ENCODE data around the gene APP.
"Not testable (repeated sequence)": the region's sequence is repeated elsewhere in the genome, so short reads cannot be mapped to it uniquely, and the experiment has no call there.

The APP gene

GRCh38 chr21:26041431-26042180 is 129.0 kb downstream of the APP start:
- no peaks in the 10 kb centered on the region for H3K9me3 Mint-ChIP-seq
- H3K36me3 Mint-ChIP-seq: peaks cover 2% of the 10 kb centered on the region
- no peaks in the 10 kb centered on the region for H3K27me3 Mint-ChIP-seq
- no peak overlapping the region for H3K4me3 Mint-ChIP-seq
- peaks cover 5% of the 10 kb centered on the region for H3K4me1 Mint-ChIP-seq
- CTCF ChIA-PET: interaction anchor here (1.5 kb wide), 1 partner anchor 10 kb away, joined by 4 read pairs; no protein-coding TSS in a partner anchor
- no peak overlapping the region for H3K27ac Mint-ChIP-seq
- DNase-seq: no peak

GRCh38 chr21:26036916-26037315 is 133.7 kb downstream of the APP start:
- CTCF ChIA-PET: no interaction called here

GRCh38 chr21:26032263-26032662 is 138.3 kb downstream of the APP start:
- Mint-ChIP-seq H3K9me3 (no peaks in the 10 kb centered on the region), H3K27ac (no peak overlapping the region), H3K36me3 (no peaks in the 10 kb centered on the region), H3K4me3 (no peak overlapping the region), H3K4me1 (peaks cover 18% of the 10 kb centered on the region), H3K27me3 (no peaks in the 10 kb centered on the region)
- DNase-seq: no peak
- CTCF ChIA-PET: interaction anchor here (1.4 kb wide), 1 partner anchor 12 kb away, joined by 4 read pairs; no protein-coding TSS in a partner anchor

More at GRCh38 chr21:26036916-26037315, 133.7 kb downstream of the APP start:
- no peak overlapping the region for H3K27ac Mint-ChIP-seq
- no peaks in the 10 kb centered on the region for H3K27me3 Mint-ChIP-seq
- no peaks in the 10 kb centered on the region for H3K36me3 Mint-ChIP-seq
- H3K9me3 Mint-ChIP-seq: no peaks in the 10 kb centered on the region
- H3K4me3 Mint-ChIP-seq: no peak overlapping the region
- DNase-seq: no peak
- H3K4me1 Mint-ChIP-seq: peaks cover 18% of the 10 kb centered on the region

- CTCF ChIA-PET: no interaction called here
- no peak for DNase-seq
These were observed 142.4 kb downstream of the APP start for GRCh38 chr21:26028183-26028582.

GRCh38 chr21:26027696-26028095 is 142.9 kb downstream of the APP start:
- CTCF ChIA-PET: no interaction called here
- Mint-ChIP-seq H3K4me3 (no peak overlapping the region), H3K4me1 (no peaks in the 10 kb centered on the region)

More at GRCh38 chr21:26028183-26028582, 142.4 kb downstream of the APP start:
- Mint-ChIP-seq H3K27me3 (no peaks in the 10 kb centered on the region), H3K4me3 (no peak overlapping the region), H3K27ac (no peak overlapping the region), H3K9me3 (no peaks in the 10 kb centered on the region), H3K4me1 (no peaks in the 10 kb centered on the region), H3K36me3 (no peaks in the 10 kb centered on the region)

GRCh38 chr21:26025536-26026512 is 144.7 kb downstream of the APP start:
- no peak for DNase-seq
- CTCF ChIA-PET: no interaction called here
- Mint-ChIP-seq H3K27ac (no peak overlapping the region), H3K27me3 (no peaks in the 10 kb centered on the region), H3K4me1 (no peaks in the 10 kb centered on the region), H3K36me3 (peaks cover 3% of the 10 kb centered on the region), H3K4me3 (no peak overlapping the region), H3K9me3 (no peaks in the 10 kb centered on the region)

More at GRCh38 chr21:26027696-26028095, 142.9 kb downstream of the APP start:
- H3K9me3 Mint-ChIP-seq: no peaks in the 10 kb centered on the region
- no peaks in the 10 kb centered on the region for H3K36me3 Mint-ChIP-seq
- no peaks in the 10 kb centered on the region for H3K27me3 Mint-ChIP-seq
- no peak overlapping the region for H3K27ac Mint-ChIP-seq
- DNase-seq: no peak

- not testable (repeated sequence) for H3K27ac Mint-ChIP-seq, H3K36me3 Mint-ChIP-seq
These were observed 147.2 kb downstream of the APP start for GRCh38 chr21:26023406-26023805.

GRCh38 chr21:26022598-26023337 is 147.8 kb downstream of the APP start:
- H3K27me3 Mint-ChIP-seq, H3K4me3 Mint-ChIP-seq, DNase-seq, H3K27ac Mint-ChIP-seq, CTCF ChIA-PET, H3K9me3 Mint-ChIP-seq, H3K4me1 Mint-ChIP-seq, H3K36me3 Mint-ChIP-seq: not testable (repeated sequence)

More at GRCh38 chr21:26023406-26023805, 147.2 kb downstream of the APP start:
- H3K27me3 Mint-ChIP-seq, H3K4me3 Mint-ChIP-seq, DNase-seq, H3K9me3 Mint-ChIP-seq, CTCF ChIA-PET, H3K4me1 Mint-ChIP-seq: not testable (repeated sequence)

GRCh38 chr21:26020510-26020909 is 150.1 kb downstream of the APP start:
- CTCF ChIA-PET: interaction anchor here (1.8 kb wide), 1 partner anchor 12 kb away, joined by 4 read pairs; no protein-coding TSS in a partner anchor
- no peaks in the 10 kb centered on the region for H3K9me3 Mint-ChIP-seq
- H3K4me3 Mint-ChIP-seq: no peak overlapping the region
- H3K4me1 Mint-ChIP-seq: no peaks in the 10 kb centered on the region
- H3K27ac Mint-ChIP-seq: no peak overlapping the region
- H3K27me3 Mint-ChIP-seq: no peaks in the 10 kb centered on the region
- peaks cover 3% of the 10 kb centered on the region for H3K36me3 Mint-ChIP-seq
- no peak for DNase-seq

GRCh38 chr21:26020081-26020480 is 150.5 kb downstream of the APP start:
- Mint-ChIP-seq H3K27ac (no peak overlapping the region), H3K27me3 (no peaks in the 10 kb centered on the region), H3K36me3 (peaks cover 3% of the 10 kb centered on the region), H3K4me3 (no peak overlapping the region), H3K4me1 (no peaks in the 10 kb centered on the region), H3K9me3 (no peaks in the 10 kb centered on the region)
- CTCF ChIA-PET: interaction anchor here (0.7 to 1.8 kb wide), 2 partner anchors 12 to 301 kb away, joined by 3 to 4 read pairs; no protein-coding TSS in a partner anchor
- no peak for DNase-seq

- Mint-ChIP-seq H3K27me3 (no peaks in the 10 kb centered on the region), H3K4me3 (no peak overlapping the region), H3K36me3 (peaks cover 3% of the 10 kb centered on the region), H3K27ac (no peak overlapping the region), H3K9me3 (no peaks in the 10 kb centered on the region), H3K4me1 (no peaks in the 10 kb centered on the region)
- CTCF ChIA-PET: interaction anchor here (1.8 kb wide), 1 partner anchor 13 kb away, joined by 4 read pairs; no protein-coding TSS in a partner anchor
- no peak for DNase-seq
These were observed 151.3 kb downstream of the APP start for GRCh38 chr21:26019236-26019635.

- Mint-ChIP-seq H3K27ac (no peak overlapping the region), H3K9me3 (no peaks in the 10 kb centered on the region)
These were observed 156.6 kb downstream of the APP start for GRCh38 chr21:26013970-26014369.

GRCh38 chr21:26012482-26012881 is 158.1 kb downstream of the APP start:
- not testable (repeated sequence) for H3K4me3 Mint-ChIP-seq, DNase-seq, H3K4me1 Mint-ChIP-seq, H3K36me3 Mint-ChIP-seq, H3K27ac Mint-ChIP-seq, H3K27me3 Mint-ChIP-seq, H3K9me3 Mint-ChIP-seq
- CTCF ChIA-PET: interaction anchor here (0.7 kb wide), 1 partner anchor 122 kb away, joined by 3 read pairs; no protein-coding TSS in a partner anchor

More at GRCh38 chr21:26013970-26014369, 156.6 kb downstream of the APP start:
- no peak overlapping the region for H3K4me3 Mint-ChIP-seq
- no peaks in the 10 kb centered on the region for H3K27me3 Mint-ChIP-seq
- CTCF ChIA-PET: no interaction called here
- H3K36me3 Mint-ChIP-seq: no peaks in the 10 kb centered on the region
- DNase-seq: no peak
- H3K4me1 Mint-ChIP-seq: no peaks in the 10 kb centered on the region

Data from activated naive CD4-positive, alpha-beta T cell treated with anti-CD3 and anti-CD28 coated beads, Interleukin-2, amount 10 ng/mL, durations not matched to agents 7 days and 5 days (primary cell).